Measurements from ENCODE around the gene EAF1. TPM values are rescaled to one million over a fixed set of nuclear protein-coding genes. Genes with fewer than 3 reads are reported as not detected.

The EAF1 gene
- total and polyA plus RNA-seq, 4 donors, result 7.5 to 19.4 (median 14.6) TPM

Other genes starting within 250 kb of the EAF1 start
- gene CAPN7, start 221.4 kb upstream of the EAF1 start, total RNA-seq, result 10 to 100 TPM; 48.2 to 54.4 TPM
- gene CAPN7, start 221.4 kb upstream of the EAF1 start, polyA plus RNA-seq, result 10 to 100 TPM; 14.5 to 24.1 TPM
- gene SH3BP5, start 95.0 kb upstream of the EAF1 start, total RNA-seq, result 10 to 100 TPM; 79.9 to 93.1 TPM
- gene SH3BP5, start 95.0 kb upstream of the EAF1 start, polyA plus RNA-seq, result 10 to 100 TPM; 26.5 to 62.6 TPM
- 10 to 100 TPM; 13.3 to 16.0 TPM for gene METTL6, start 54 bp upstream of the EAF1 start, total RNA-seq
- 1 to 10 TPM; 6.7 to 8.3 TPM for gene METTL6, start 54 bp upstream of the EAF1 start, polyA plus RNA-seq
- gene COLQ, start 94.1 kb downstream of the EAF1 start, total RNA-seq, result 10 to 100 TPM; 10.7 to 18.7 TPM
- gene COLQ, start 94.1 kb downstream of the EAF1 start, polyA plus RNA-seq, result 10 to 100 TPM in 1 of 2 donors, 1 to 10 TPM in 1; 1.8 to 16.6 TPM
- gene HACL1, start 174.0 kb downstream of the EAF1 start, total RNA-seq, result 10 to 100 TPM; 20.6 to 27.1 TPM
- gene HACL1, start 174.0 kb downstream of the EAF1 start, polyA plus RNA-seq, result 10 to 100 TPM; 13.3 to 26.0 TPM
- gene BTD, start 174.1 kb downstream of the EAF1 start, total RNA-seq, result 10 to 100 TPM; 11.7 to 17.6 TPM
- 10 to 100 TPM in 1 of 2 donors, 1 to 10 TPM in 1; 8.4 to 20.5 TPM for gene BTD, start 174.1 kb downstream of the EAF1 start, polyA plus RNA-seq

All from aorta (tissue), 4 donors.